NB4 (cell line): ENCODE results near the gene TMA7.

Experiments used
- DNase-seq: peaks from one replicate; pipeline ENCODE4 v3.0.0; 2010; ENCODE audit warnings: low read depth
- H3K4me3 ChIP-seq: one replicate; pipeline ENCODE4 v1.5.1; 2011; ENCODE audit warnings: mild to moderate bottlenecking, low read depth, low read length, moderate library complexity
- MYC ChIP-seq: IDR thresholded peaks from 2 replicates; pipeline ENCODE4 v1.6.1; 2011; ENCODE audit warnings: low read depth, low read length
- POLR2A ChIP-seq: IDR thresholded peaks from 2 replicates; pipeline ENCODE4 v1.6.1; 2011; ENCODE audit warnings: mild to moderate bottlenecking; ENCODE audit not compliant: insufficient read length; ENCODE audit errors: extremely low read depth
- TF ChIP-seq, protein P1 (sequence below): IDR thresholded peaks from one replicate; pipeline ENCODE4 v1.5.1; 2012; ENCODE audit warnings: low read depth, low read length
- TF ChIP-seq, protein P2 (sequence below): IDR thresholded peaks from 2 replicates; pipeline ENCODE4 v1.6.1; 2011; ENCODE audit warnings: low read depth, low read length

TMA7 gene

DNA sequence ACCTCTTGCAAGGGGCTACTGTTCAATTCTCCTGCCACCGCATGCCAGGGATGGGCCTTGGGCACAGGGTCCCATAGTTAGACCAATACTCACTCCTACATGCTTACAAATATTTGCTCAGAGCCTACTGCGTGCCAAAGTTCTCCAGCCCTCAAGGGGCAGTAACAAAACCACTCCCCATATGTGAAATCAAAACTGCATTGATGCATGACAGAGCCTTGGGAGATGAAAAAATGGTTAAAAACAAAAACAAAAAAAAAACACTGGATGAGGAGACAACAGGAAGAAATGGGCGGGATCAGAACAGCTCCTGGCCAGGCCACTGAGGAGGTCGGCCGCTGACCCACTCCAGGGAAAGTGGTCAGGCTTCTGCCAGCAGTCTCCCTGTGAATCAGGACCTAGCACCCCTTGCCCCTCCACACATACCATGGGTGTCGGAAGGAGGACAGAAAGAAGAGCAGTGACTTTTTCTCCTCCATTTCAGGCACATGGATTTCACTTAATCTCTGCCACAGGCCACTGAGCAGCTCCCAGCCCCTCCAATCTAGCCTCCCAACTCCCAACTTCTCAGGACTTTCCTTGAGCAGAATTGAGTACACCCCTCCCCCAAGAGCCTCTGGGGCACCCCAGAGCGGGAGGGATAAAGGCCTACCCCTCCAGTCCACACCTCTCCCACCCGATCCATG is 13.0 kb upstream of the TMA7 start:
- TF ChIP-seq, protein P1, sequence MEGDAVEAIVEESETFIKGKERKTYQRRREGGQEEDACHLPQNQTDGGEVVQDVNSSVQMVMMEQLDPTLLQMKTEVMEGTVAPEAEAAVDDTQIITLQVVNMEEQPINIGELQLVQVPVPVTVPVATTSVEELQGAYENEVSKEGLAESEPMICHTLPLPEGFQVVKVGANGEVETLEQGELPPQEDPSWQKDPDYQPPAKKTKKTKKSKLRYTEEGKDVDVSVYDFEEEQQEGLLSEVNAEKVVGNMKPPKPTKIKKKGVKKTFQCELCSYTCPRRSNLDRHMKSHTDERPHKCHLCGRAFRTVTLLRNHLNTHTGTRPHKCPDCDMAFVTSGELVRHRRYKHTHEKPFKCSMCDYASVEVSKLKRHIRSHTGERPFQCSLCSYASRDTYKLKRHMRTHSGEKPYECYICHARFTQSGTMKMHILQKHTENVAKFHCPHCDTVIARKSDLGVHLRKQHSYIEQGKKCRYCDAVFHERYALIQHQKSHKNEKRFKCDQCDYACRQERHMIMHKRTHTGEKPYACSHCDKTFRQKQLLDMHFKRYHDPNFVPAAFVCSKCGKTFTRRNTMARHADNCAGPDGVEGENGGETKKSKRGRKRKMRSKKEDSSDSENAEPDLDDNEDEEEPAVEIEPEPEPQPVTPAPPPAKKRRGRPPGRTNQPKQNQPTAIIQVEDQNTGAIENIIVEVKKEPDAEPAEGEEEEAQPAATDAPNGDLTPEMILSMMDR: no peak
- TF ChIP-seq MYC (no peak), POLR2A (no peak)
- TF ChIP-seq, protein P2, sequence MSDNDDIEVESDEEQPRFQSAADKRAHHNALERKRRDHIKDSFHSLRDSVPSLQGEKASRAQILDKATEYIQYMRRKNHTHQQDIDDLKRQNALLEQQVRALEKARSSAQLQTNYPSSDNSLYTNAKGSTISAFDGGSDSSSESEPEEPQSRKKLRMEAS: no peak

DNA sequence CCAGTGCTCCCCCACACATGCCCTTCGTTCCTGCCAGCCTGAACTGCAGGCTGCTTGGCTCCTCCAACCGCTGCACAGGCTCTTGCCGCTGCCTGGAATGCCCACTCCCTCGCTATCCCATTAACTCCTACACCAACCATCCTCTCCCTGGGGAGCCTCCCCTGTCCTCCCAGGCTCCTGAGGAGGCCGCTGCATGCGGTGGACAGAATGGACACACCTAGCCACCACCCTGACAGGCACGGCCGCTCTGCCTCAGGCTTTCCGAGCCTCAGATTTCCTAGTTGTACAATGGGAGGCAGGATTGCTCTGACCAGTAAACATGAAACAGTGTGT is 12.5 kb upstream of the TMA7 start:
- DNase-seq: no peak
- no peak for TF ChIP-seq MYC
- no peak for TF ChIP-seq POLR2A
- TF ChIP-seq, protein P2: no peak
- TF ChIP-seq, protein P1: no peak
- no peak overlapping the region for H3K4me3 ChIP-seq

More for the DNA sequence above, 13.0 kb upstream of the TMA7 start:
- H3K4me3 ChIP-seq: no peak overlapping the region
- no peak for DNase-seq

DNA sequence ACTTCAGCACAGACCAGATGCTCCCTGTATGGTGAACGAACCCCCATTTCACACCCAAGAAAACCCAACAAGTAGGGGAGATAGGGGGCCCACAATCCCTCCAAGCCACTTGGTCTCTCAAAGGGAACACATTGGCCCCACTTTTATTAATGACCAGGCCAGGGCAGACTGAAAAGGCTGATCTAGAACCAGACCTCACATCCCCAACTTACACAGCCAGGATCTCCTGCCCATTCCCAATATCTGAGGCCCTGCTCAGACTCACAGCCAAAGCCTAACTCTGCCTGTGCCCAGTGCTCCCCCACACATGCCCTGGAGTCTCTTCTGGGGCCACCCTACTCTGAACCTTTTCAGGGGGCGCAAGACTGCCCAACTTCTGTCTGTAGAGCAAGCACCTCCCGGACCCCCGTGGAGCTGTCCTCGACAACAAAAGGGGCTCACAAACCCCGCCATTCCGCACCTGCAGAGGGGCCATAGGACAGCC is 11.9 kb upstream of the TMA7 start:
- no peak for DNase-seq
- H3K4me3 ChIP-seq: no peak overlapping the region
- TF ChIP-seq, protein P2: no peak
- TF ChIP-seq MYC: no peak
- TF ChIP-seq POLR2A: no peak
- TF ChIP-seq, protein P1: no peak

DNA sequence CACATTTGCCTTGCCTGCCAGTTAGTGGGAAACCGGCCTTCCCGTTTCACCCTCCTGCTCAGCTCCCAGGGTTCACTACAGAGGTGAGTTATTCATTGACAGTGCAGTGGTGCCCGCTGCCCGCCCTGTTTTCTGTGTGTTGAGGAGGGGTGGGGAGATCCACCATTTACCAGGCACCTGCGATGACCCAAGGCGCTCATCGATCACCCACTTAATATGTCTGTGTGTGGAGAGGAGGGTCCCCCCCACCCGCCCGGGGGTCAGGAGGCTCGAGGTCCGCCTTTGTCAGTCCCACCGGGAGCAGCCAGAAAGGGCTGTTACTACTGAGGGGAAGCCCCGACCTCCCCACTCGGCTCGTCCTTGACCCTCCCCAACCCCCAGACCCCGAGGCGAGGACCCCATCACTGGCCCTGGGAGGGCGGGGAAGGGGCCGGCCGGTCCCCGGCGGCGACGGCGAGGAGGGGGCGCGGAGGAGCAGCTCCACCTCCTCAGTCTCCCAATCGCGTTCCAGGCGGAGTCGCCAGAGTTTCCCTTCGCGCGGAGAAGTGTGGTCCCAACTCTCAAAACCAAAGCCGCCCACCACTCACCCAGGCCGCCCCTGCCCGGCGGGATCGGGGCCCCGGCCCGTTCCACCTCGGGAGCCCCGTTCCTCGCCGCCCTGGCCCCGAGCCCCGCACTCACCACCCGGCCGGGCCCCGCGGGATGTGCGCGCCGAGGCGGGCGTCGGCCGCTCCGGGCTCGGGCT is 11.3 kb upstream of the TMA7 start:
- TF ChIP-seq, protein P2: no peak
- no peak for TF ChIP-seq POLR2A
- TF ChIP-seq, protein P1: no peak
- TF ChIP-seq MYC: no peak
- peak overlapping the region; percentile 40 for H3K4me3 ChIP-seq
- DNase-seq: no peak

DNA sequence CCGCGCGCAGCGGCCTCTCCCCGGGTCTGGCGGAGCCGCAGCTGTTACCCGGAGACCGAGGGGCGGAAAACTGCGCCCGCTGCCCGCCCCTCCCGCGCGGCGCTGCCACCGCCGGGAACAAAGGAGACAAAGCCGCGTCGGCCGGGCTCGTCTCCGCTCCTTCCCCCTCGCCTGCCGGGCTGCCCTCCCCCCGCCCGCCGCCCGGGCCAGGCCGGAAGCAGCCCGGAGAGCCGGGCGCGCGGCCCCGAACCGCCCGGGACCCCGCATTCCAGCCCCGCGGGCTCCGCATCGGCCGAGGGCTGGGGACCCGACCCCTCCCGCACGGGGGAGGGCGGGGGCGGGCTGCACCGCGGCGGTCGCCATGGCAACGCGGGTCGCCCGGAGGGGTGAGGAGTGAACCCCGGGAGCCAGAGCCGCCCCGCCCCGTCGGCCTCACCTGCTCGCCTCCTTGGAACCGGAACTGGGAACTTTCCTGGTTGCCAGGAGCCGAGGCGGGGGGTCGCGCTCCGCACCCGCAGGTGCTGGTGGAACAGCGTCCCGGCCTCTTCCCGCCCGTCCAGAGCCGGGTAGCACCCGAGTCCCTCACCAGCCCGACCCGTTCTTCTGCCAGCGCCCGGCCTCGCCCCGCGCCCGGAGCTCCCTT is 10.6 kb upstream of the TMA7 start:
- no peak for TF ChIP-seq POLR2A
- TF ChIP-seq, protein P1: no peak
- no peak for TF ChIP-seq MYC
- TF ChIP-seq, protein P2: no peak
- DNase-seq: peak; percentile 64
- H3K4me3 ChIP-seq: peak overlapping the region; percentile 49
